ENCODE results near the gene ROCK1. TPM values are rescaled to one million over a fixed set of nuclear protein-coding genes. Genes with fewer than 3 reads are reported as not detected.

The ROCK1 gene
- total and polyA plus RNA-seq, 11 donors: 14.1 to 46.2 (median 33.9) TPM

DNA sequence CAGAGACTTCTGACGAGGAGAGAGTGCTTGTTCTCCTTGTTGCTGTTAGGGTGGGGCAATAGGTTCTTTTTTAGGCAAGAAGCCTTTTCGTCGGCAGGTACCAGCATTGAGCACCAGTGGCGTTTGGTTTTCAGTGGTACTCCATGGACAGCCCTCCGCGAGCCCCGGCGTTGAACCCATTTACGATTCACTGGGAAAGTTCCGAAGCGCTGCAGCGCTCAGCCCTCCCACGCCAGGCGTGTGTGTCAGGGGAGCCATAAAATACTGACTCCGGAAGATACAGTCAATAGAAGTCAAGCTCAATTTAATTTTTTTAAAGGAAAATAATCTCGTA, 494 bp upstream of the ROCK1 start:
- intact Hi-C loops (cut with DNase I): loop anchor here in 4 of 10 donors (5.0 to 10.0 kb wide), 7 partner anchors 55 to 137 kb away; no protein-coding TSS in a partner anchor
- no peaks in the 10 kb centered on the region for H3K27me3 ChIP-seq
- no peak for TF ChIP-seq CTCF (IDR thresholded peaks at IDR 0.05)
- TF ChIP-seq POLR2A (IDR thresholded peaks at IDR 0.05): no peak
- peaks cover 0 to 48% (median 22%) of the 10 kb centered on the region in 12 donors for H3K4me1 ChIP-seq
- H3K4me3 ChIP-seq: peak overlapping the region; percentile 24 to 98 (median 90)
- no peak for DNase-seq
- WGBS, 4 donors: 0 to 1% (median 0%) methylated on average over 16 of the region's 16 CpGs
- peak overlapping the region; percentile 83 to 98 (median 96) for H3K27ac ChIP-seq
- peaks cover 0 to 3% (median 0%) of the 10 kb centered on the region in 9 donors for H3K36me3 ChIP-seq
- H3K9me3 ChIP-seq: no peaks in the 10 kb centered on the region
- peak; percentile 59 to 65 (median 62) for ATAC-seq

GRCh38 chr18:21110713-21111345, 784 bp downstream of the ROCK1 start:
- Histone ChIP-seq H3K4me1 (peaks cover 0 to 53% (median 34%) of the 10 kb centered on the region in 12 donors), H3K27me3 (no peaks in the 10 kb centered on the region), H3K4me3 (peak overlapping the region; percentile 64 to 98 (median 93)), H3K27ac (peak overlapping the region; percentile 92 to 98 (median 96)), H3K36me3 (peaks cover 0 to 3% (median 0%) of the 10 kb centered on the region in 9 donors), H3K9me3 (no peaks in the 10 kb centered on the region)
- 0% methylated on average over 15 to 47 of the region's 47 CpGs for WGBS, 4 donors
- ATAC-seq: peak in 2 of 4 donors; percentile 4 to 5
- DNase-seq: peak; percentile 32 to 72 (median 53)
- TF ChIP-seq CTCF (IDR thresholded peaks at IDR 0.05) (no peak), POLR2A (IDR thresholded peaks at IDR 0.05) (no peak)
- intact Hi-C loops (cut with DNase I): loop anchor here in 5 of 10 donors (2.0 to 10.0 kb wide), 9 partner anchors 54 to 136 kb away; no protein-coding TSS in a partner anchor

DNA sequence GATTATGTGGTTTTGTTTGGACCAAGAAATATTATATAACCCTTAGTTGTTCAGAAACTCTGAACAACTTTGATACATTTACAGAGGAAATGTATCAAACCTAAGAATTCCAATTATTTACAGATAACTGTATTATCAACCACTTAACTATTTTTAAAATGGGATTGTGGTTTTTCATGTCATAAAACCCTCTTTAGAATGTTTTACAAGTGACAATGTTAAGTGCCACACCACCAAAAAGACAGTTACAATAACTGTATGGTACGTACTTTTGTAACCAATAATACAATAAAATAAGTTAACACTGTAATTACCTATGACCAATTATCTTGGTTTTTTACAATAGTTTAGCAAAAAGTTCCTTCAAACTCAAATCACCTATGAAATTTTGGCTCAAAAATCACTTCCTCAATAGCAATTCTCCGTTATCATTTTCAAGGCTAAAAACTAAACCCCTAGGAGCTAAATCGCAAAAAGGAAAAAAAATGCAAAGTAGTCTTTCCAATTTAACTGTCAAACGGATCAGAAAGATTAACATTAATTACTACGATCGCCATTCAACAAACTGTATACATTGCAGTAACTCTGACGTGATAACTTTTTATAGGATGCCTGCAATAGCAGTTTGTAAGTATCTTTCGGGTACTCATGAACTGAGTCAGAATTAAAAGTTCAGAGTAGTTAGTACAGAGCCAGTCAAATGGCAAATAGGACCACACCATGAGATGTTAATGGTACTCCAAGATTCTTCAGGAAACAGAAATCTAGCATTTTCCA, 1.5 kb downstream of the ROCK1 start:
- intact Hi-C loops (cut with DNase I): loop anchor here in 9 of 10 donors (2.0 to 10.0 kb wide), 14 partner anchors 48 to 135 kb away; no protein-coding TSS in a partner anchor
- peaks cover 0 to 60% (median 41%) of the 10 kb centered on the region in 12 donors for H3K4me1 ChIP-seq
- no peak for TF ChIP-seq CTCF (IDR thresholded peaks at IDR 0.05)
- no peak for TF ChIP-seq POLR2A (IDR thresholded peaks at IDR 0.05)

DNA sequence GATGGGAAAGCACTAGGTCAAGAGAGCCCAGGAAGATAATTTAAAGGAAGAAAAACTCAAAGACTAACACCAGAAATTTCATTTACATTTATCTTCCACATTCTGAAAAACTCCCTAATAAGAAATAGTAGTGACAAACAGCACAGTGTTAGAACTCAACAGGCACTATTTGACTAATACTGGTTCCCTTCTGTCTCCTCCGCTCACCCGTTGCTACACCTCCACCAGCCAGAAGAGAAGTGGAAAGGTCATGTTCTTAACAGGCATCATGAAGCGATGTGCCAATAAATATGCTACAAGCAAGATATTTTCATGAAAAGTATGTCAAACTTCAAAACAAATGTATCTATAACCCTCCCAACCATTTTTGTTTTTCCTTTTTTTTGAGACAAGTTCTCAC, 5.7 kb downstream of the ROCK1 start:
- Histone ChIP-seq H3K4me1 (peaks cover 0 to 77% (median 47%) of the 10 kb centered on the region in 12 donors), H3K27ac (no peak overlapping the region), H3K4me3 (peak overlapping the region in 3 of 12 donors; percentile 11 to 14 (median 13)), H3K27me3 (no peaks in the 10 kb centered on the region), H3K36me3 (no peaks in the 10 kb centered on the region), H3K9me3 (no peaks in the 10 kb centered on the region)
- DNase-seq (no peak), ATAC-seq (peak in 1 of 4 donors; percentile 56)
- no peak for TF ChIP-seq POLR2A (IDR thresholded peaks at IDR 0.05)
- no peak for TF ChIP-seq CTCF (IDR thresholded peaks at IDR 0.05)
- WGBS, 4 donors: 65 to 76% (median 76%) methylated on average over 3 of the region's 3 CpGs
- intact Hi-C loops (cut with DNase I): loop anchor here in 7 of 10 donors (5.0 to 10.0 kb wide), 7 partner anchors 44 to 131 kb away; no protein-coding TSS in a partner anchor

More for the DNA sequence above, 1.5 kb downstream of the ROCK1 start:
- 1 to 2% (median 1%) methylated on average over 8 of the region's 8 CpGs for WGBS, 4 donors
- peaks cover 0 to 3% (median 0%) of the 10 kb centered on the region in 9 donors for H3K36me3 ChIP-seq
- DNase-seq (no peak), ATAC-seq (no peak)
- peak overlapping the region in 8 of 12 donors; percentile 95 to 98 (median 97) for H3K27ac ChIP-seq
- H3K4me3 ChIP-seq: peak overlapping the region; percentile 64 to 98 (median 93)
- no peaks in the 10 kb centered on the region for H3K9me3 ChIP-seq
- no peaks in the 10 kb centered on the region for H3K27me3 ChIP-seq

Measured in heart left ventricle (tissue), 16 donors.